ENCODE results near the gene NSMCE4A. TPM values are rescaled to one million over a fixed set of nuclear protein-coding genes. Genes with fewer than 3 reads are reported as not detected.
A peak's percentile ranks its signal among the peaks of the same experiment; 100 is the strongest.
"Not testable (repeated sequence)": the region's sequence is repeated elsewhere in the genome, so short reads cannot be mapped to it uniquely, and the experiment has no call there.

The NSMCE4A gene
- 10 to 100 TPM; 60.3 to 67.1 TPM for total RNA-seq

GRCh38 chr10:121974535-121975294, at the start of gene NSMCE4A:
Gene NSMCE4A, minus strand, starts transcription at chr10:121975217. Its CDS starts 52 bp downstream, at chr10:121975165.
- peaks cover 24% of the 10 kb centered on the region for H3K36me3 Mint-ChIP-seq
- H3K27ac Mint-ChIP-seq, result peak within 1 kb of the TSS; percentile 64
- ATAC-seq (peak; percentile 92), DNase-seq (peak; percentile 80)
- no peaks in the 10 kb centered on the region for H3K27me3 Mint-ChIP-seq
- H3K9me3 Mint-ChIP-seq (ENCODE audit: low read depth), result peaks cover 12% of the 10 kb centered on the region
- CTCF ChIA-PET, result interaction anchor here (1.0 to 2.0 kb wide), 5 partner anchors 11 to 46 kb away, joined by 3 to 10 read pairs (median 4); partner anchors contain the start of gene ATE1
- peak within 1 kb of the TSS; percentile 78 for H3K4me3 Mint-ChIP-seq
- peaks cover 19% of the 10 kb centered on the region for H3K4me1 Mint-ChIP-seq

GRCh38 chr10:122023257-122023656, 48.2 kb upstream of the NSMCE4A start:
- H3K9me3 Mint-ChIP-seq (ENCODE audit: low read depth); H3K4me1 Mint-ChIP-seq; ATAC-seq; H3K27ac Mint-ChIP-seq; H3K4me3 Mint-ChIP-seq; H3K36me3 Mint-ChIP-seq; DNase-seq; CTCF ChIA-PET: not testable (repeated sequence)
- H3K27me3 Mint-ChIP-seq, result peaks cover 14% of the 10 kb centered on the region

- Mint-ChIP-seq H3K27ac (no peak overlapping the region), H3K4me1 (no peaks in the 10 kb centered on the region), H3K36me3 (no peaks in the 10 kb centered on the region), H3K9me3 (ENCODE audit: low read depth) (no peaks in the 10 kb centered on the region), H3K27me3 (peaks cover 14% of the 10 kb centered on the region), H3K4me3 (no peak overlapping the region)
- no peak for DNase-seq
- ATAC-seq, result no peak
- CTCF ChIA-PET, result interaction anchor here (0.6 kb wide), 1 partner anchor 249 kb away, joined by 3 read pairs; the partner anchor contains the start of gene BTBD16
Observed at GRCh38 chr10:122022276-122022675, 47.3 kb upstream of the NSMCE4A start.

- Mint-ChIP-seq H3K4me3 (no peak overlapping the region), H3K9me3 (ENCODE audit: low read depth) (no peaks in the 10 kb centered on the region), H3K27me3 (peaks cover 14% of the 10 kb centered on the region), H3K36me3 (no peaks in the 10 kb centered on the region), H3K27ac (no peak overlapping the region), H3K4me1 (no peaks in the 10 kb centered on the region)
- CTCF ChIA-PET, result interaction anchor here (0.6 kb wide), 1 partner anchor 249 kb away, joined by 3 read pairs; the partner anchor contains the start of gene BTBD16
- DNase-seq (no peak), ATAC-seq (no peak)
Observed at GRCh38 chr10:122021828-122022227, 46.8 kb upstream of the NSMCE4A start.

GRCh38 chr10:122021379-122021778, 46.4 kb upstream of the NSMCE4A start:
- no peak overlapping the region for H3K27ac Mint-ChIP-seq
- no peak overlapping the region for H3K4me3 Mint-ChIP-seq
- no peak for ATAC-seq
- DNase-seq, result no peak
- H3K9me3 Mint-ChIP-seq (ENCODE audit: low read depth), result no peaks in the 10 kb centered on the region
- H3K36me3 Mint-ChIP-seq, result no peaks in the 10 kb centered on the region
- peaks cover 14% of the 10 kb centered on the region for H3K27me3 Mint-ChIP-seq
- CTCF ChIA-PET, result no interaction called here
- H3K4me1 Mint-ChIP-seq, result no peaks in the 10 kb centered on the region

- Mint-ChIP-seq H3K27me3 (peaks cover 14% of the 10 kb centered on the region), H3K27ac (no peak overlapping the region), H3K36me3 (no peaks in the 10 kb centered on the region), H3K9me3 (ENCODE audit: low read depth) (no peaks in the 10 kb centered on the region), H3K4me3 (no peak overlapping the region), H3K4me1 (no peaks in the 10 kb centered on the region)
- no peak for ATAC-seq
- CTCF ChIA-PET, result no interaction called here
- DNase-seq, result no peak
Observed at GRCh38 chr10:122020226-122020625, 45.2 kb upstream of the NSMCE4A start.

GRCh38 chr10:122019414-122019975, 44.5 kb upstream of the NSMCE4A start:
- peaks cover 14% of the 10 kb centered on the region for H3K27me3 Mint-ChIP-seq
- no peaks in the 10 kb centered on the region for H3K9me3 Mint-ChIP-seq (ENCODE audit: low read depth)
- no peak for ATAC-seq
- CTCF ChIA-PET, result no interaction called here
- H3K4me3 Mint-ChIP-seq, result no peak overlapping the region
- no peaks in the 10 kb centered on the region for H3K4me1 Mint-ChIP-seq
- no peaks in the 10 kb centered on the region for H3K36me3 Mint-ChIP-seq
- no peak for DNase-seq
- H3K27ac Mint-ChIP-seq, result no peak overlapping the region

GRCh38 chr10:122018951-122019413, 44.0 kb upstream of the NSMCE4A start:
- no peak overlapping the region for H3K4me3 Mint-ChIP-seq
- CTCF ChIA-PET, result no interaction called here
- DNase-seq (no peak), ATAC-seq (no peak)
- peaks cover 14% of the 10 kb centered on the region for H3K27me3 Mint-ChIP-seq
- H3K27ac Mint-ChIP-seq, result no peak overlapping the region
- no peaks in the 10 kb centered on the region for H3K4me1 Mint-ChIP-seq
- H3K9me3 Mint-ChIP-seq (ENCODE audit: low read depth), result no peaks in the 10 kb centered on the region
- H3K36me3 Mint-ChIP-seq, result no peaks in the 10 kb centered on the region

GRCh38 chr10:122018491-122018890, 43.5 kb upstream of the NSMCE4A start:
- Mint-ChIP-seq H3K4me1 (no peaks in the 10 kb centered on the region), H3K27me3 (peaks cover 14% of the 10 kb centered on the region), H3K27ac (no peak overlapping the region), H3K4me3 (no peak overlapping the region), H3K9me3 (ENCODE audit: low read depth) (no peaks in the 10 kb centered on the region), H3K36me3 (no peaks in the 10 kb centered on the region)
- ATAC-seq (no peak), DNase-seq (no peak)
- CTCF ChIA-PET, result no interaction called here

GRCh38 chr10:122017926-122018325, 42.9 kb upstream of the NSMCE4A start:
- H3K27ac Mint-ChIP-seq, result not testable (repeated sequence)
- peaks cover 14% of the 10 kb centered on the region for H3K27me3 Mint-ChIP-seq

GRCh38 chr10:122014652-122015248, 39.7 kb upstream of the NSMCE4A start:
- DNase-seq, result no peak
- ATAC-seq, result no peak
- Mint-ChIP-seq H3K27me3 (peaks cover 14% of the 10 kb centered on the region), H3K27ac (no peak overlapping the region), H3K9me3 (ENCODE audit: low read depth) (no peaks in the 10 kb centered on the region), H3K4me1 (no peaks in the 10 kb centered on the region), H3K4me3 (no peak overlapping the region), H3K36me3 (no peaks in the 10 kb centered on the region)
- CTCF ChIA-PET, result interaction anchor here (0.7 kb wide), 1 partner anchor 500 kb away, joined by 4 read pairs; no protein-coding TSS in a partner anchor

More at GRCh38 chr10:122017926-122018325, 42.9 kb upstream of the NSMCE4A start:
- ATAC-seq; H3K36me3 Mint-ChIP-seq; H3K9me3 Mint-ChIP-seq (ENCODE audit: low read depth); DNase-seq; H3K4me1 Mint-ChIP-seq; CTCF ChIA-PET; H3K4me3 Mint-ChIP-seq: not testable (repeated sequence)

- Mint-ChIP-seq H3K4me1 (no peaks in the 10 kb centered on the region), H3K9me3 (ENCODE audit: low read depth) (no peaks in the 10 kb centered on the region), H3K4me3 (no peak overlapping the region), H3K27me3 (peaks cover under 1% of the 10 kb centered on the region), H3K36me3 (no peaks in the 10 kb centered on the region), H3K27ac (no peak overlapping the region)
- CTCF ChIA-PET, result no interaction called here
- ATAC-seq (no peak), DNase-seq (no peak)
Observed at GRCh38 chr10:122013311-122013780, 38.3 kb upstream of the NSMCE4A start.

GRCh38 chr10:122012731-122013130, 37.7 kb upstream of the NSMCE4A start:
- H3K36me3 Mint-ChIP-seq, result no peaks in the 10 kb centered on the region
- H3K4me1 Mint-ChIP-seq, result no peaks in the 10 kb centered on the region
- CTCF ChIA-PET, result no interaction called here
- H3K27me3 Mint-ChIP-seq, result no peaks in the 10 kb centered on the region
- no peak for ATAC-seq
- H3K27ac Mint-ChIP-seq, result no peak overlapping the region
- no peak for DNase-seq
- H3K4me3 Mint-ChIP-seq, result no peak overlapping the region
- H3K9me3 Mint-ChIP-seq (ENCODE audit: low read depth), result no peaks in the 10 kb centered on the region

All from activated CD8-positive, alpha-beta memory T cell treated with anti-CD3 and anti-CD28 coated beads, Interleukin-2, amount 10 ng/mL, durations not matched to agents 7 days and 5 days (primary cell).